ENCODE measurements around the gene CDH15. TPM values are rescaled to one million over a fixed set of nuclear protein-coding genes. Genes with fewer than 3 reads are reported as not detected.
A peak's percentile ranks its signal among the peaks of the same experiment; 100 is the strongest.

The CDH15 gene
- total and polyA plus RNA-seq, 2 of the 13 experiments (the other 11 are each of a cell fraction or from before 2014, with no cell fraction given), result 0.74 to 2.2 TPM

- peak; percentile 99 for TF ChIP-seq ZNF414 (CRISPR knock-in tag; IDR thresholded peaks at IDR 0.05)
- TF ChIP-seq MTA3 (CRISPR knock-in tag; IDR thresholded peaks at IDR 0.05), result 0 out of 2 replicates have a peak, but pooled peaks have one; percentile 54
- TF ChIP-seq FOXM1 (CRISPR knock-in tag; IDR thresholded peaks at IDR 0.05), result 0 out of 2 replicates have a peak, but pooled peaks have one; percentile 47
- TF ChIP-seq MAFF (IDR thresholded peaks at IDR 0.05; ENCODE audit: low read depth, low read length), result no peak
- TF ChIP-seq ZNF703 (CRISPR knock-in tag; IDR thresholded peaks at IDR 0.05; ENCODE audit: borderline replicate concordance), result peak; percentile 77; the same call in 1 of the 2 replicates
- peak; percentile 89 for TF ChIP-seq SP4 (CRISPR knock-in tag; IDR thresholded peaks at IDR 0.05)
- no peak for TF ChIP-seq ZBTB21 (CRISPR knock-in tag; IDR thresholded peaks at IDR 0.05)
- TF ChIP-seq GZF1 (CRISPR knock-in tag; IDR thresholded peaks at IDR 0.05), result peak; percentile 81; the same call in 1 of the 2 replicates
- TF ChIP-seq U2AF2 (IDR thresholded peaks at IDR 0.05; ENCODE audit: low read depth, low read length), result no peak
- TF ChIP-seq IKZF4 (CRISPR knock-in tag; IDR thresholded peaks at IDR 0.05; ENCODE audit: borderline replicate concordance, low read depth, not compliant biosample characterization), result peak; percentile 89
- peak; percentile 96 for TF ChIP-seq KDM3A (CRISPR knock-in tag; IDR thresholded peaks at IDR 0.05; ENCODE audit: low read depth)
- TF ChIP-seq ZZZ3 (CRISPR knock-in tag; IDR thresholded peaks at IDR 0.05; ENCODE audit: borderline replicate concordance), result peak; percentile 92
- TF ChIP-seq NFIC (IDR thresholded peaks at IDR 0.05; ENCODE audit: low read length), result no peak
- TF ChIP-seq ZMYM3 (CRISPR knock-in tag; IDR thresholded peaks at IDR 0.05), result no peak
- TF ChIP-seq GABPB1 (CRISPR knock-in tag; IDR thresholded peaks at IDR 0.05), result peak; percentile 100
- TF ChIP-seq ZNF660 (CRISPR knock-in tag; IDR thresholded peaks at IDR 0.05; ENCODE audit: borderline replicate concordance, low read depth), result no peak
- peak; percentile 99 for TF ChIP-seq HDAC1 (CRISPR knock-in tag; IDR thresholded peaks at IDR 0.05)
- peak; percentile 95 for TF ChIP-seq GABPA (IDR thresholded peaks at IDR 0.05; ENCODE audit: low read depth, low read length)
- peak; percentile 95 for TF ChIP-seq GABPA (CRISPR knock-in tag; IDR thresholded peaks at IDR 0.05; ENCODE audit: low read depth)
- no peak for TF ChIP-seq TCF7 (IDR thresholded peaks at IDR 0.05; ENCODE audit: low read depth)
- TF ChIP-seq ZNF850 (CRISPR knock-in tag; conservative IDR thresholded peaks at IDR 0.05), result peak; percentile 96; the same call in 1 of the 2 replicates
- TF ChIP-seq ZNF704 (CRISPR knock-in tag; IDR thresholded peaks at IDR 0.05; ENCODE audit: borderline replicate concordance), result peak; percentile 94
- no peak for TF ChIP-seq ZNF496 (CRISPR knock-in tag; IDR thresholded peaks at IDR 0.05; ENCODE audit: insufficient replicate concordance)
- no peak for TF ChIP-seq ZBTB34 (CRISPR knock-in tag; IDR thresholded peaks at IDR 0.05)
- peak; percentile 82 for TF ChIP-seq ETV5 (CRISPR knock-in tag; IDR thresholded peaks at IDR 0.05; ENCODE audit: borderline replicate concordance)
- TF ChIP-seq PRPF4 (IDR thresholded peaks at IDR 0.05; ENCODE audit: low read depth, low read length, poor library complexity, severe bottlenecking), result no peak
- 0 out of 2 replicates have a peak, but pooled peaks have one; percentile 26 for TF ChIP-seq IRF1 (CRISPR knock-in tag; IDR thresholded peaks at IDR 0.05; ENCODE audit: low read depth)
Observed at GRCh38 chr16:89217388-89218191, 46.0 kb downstream of the CDH15 start, which contains the start of gene ZNF778 (continued).
